Loucy (cell line): ENCODE data around the gene TBX18.

Experiments used
- EZH2phosphoT487 ChIP-seq: fragments of 200-600 bp; IDR thresholded peaks from 2 replicates; pipeline ENCODE4 v1.6.1; 2018; ENCODE audit warnings: antibody characterized with exemption, mild to moderate bottlenecking, moderate library complexity, borderline replicate concordance
- TF ChIP-seq, protein P1 (sequence below): fragments of 200-600 bp; sonication (generic); conservative IDR thresholded peaks from 2 replicates; pipeline ENCODE4 v1.5.1; 2014; ENCODE audit warnings: mild to moderate bottlenecking, antibody characterized with exemption, low read length

DNA sequence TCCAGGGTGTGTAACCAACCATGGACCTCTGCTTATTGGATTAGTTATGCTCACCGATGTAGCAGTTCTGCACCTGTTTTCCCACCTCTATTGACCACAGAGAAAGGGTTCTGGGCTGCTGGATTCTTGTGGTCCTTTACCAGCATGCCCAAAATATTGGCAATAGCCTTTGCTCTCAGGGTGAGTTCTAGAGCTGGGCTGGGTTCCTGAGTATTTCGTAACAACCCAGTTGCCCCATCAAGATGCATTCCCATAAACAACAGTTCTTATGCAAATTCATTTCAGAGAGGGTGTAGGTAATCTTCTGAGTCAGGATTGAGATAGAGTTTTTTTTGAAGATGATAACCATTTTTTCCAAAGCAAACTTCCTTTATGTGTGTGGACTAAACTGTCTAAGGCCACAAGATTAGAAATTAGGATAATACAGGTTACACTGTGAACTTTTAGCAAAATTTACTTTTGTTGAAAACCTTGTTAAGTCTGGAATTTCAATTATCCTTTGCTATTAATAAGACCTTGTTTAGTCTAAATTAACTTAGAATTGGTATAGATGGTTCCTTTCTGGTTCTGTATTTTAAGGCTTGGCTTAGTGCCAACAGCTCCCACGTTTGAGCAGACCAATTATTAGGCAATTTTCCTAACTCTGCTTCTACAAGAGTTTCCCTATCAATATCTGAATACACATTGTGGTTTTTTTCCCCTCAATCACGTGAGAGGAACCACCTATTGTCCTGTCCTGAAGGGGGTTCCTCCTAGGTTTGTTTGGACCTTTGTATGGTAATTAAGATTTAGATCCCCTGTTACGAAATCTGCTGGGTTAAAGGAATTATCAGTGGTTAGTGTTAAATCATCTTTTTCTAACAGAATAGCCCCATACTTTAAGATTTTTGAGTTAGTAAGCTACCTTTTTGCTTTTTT is 46.1 kb downstream of the TBX18 start:
- TF ChIP-seq, protein P1, sequence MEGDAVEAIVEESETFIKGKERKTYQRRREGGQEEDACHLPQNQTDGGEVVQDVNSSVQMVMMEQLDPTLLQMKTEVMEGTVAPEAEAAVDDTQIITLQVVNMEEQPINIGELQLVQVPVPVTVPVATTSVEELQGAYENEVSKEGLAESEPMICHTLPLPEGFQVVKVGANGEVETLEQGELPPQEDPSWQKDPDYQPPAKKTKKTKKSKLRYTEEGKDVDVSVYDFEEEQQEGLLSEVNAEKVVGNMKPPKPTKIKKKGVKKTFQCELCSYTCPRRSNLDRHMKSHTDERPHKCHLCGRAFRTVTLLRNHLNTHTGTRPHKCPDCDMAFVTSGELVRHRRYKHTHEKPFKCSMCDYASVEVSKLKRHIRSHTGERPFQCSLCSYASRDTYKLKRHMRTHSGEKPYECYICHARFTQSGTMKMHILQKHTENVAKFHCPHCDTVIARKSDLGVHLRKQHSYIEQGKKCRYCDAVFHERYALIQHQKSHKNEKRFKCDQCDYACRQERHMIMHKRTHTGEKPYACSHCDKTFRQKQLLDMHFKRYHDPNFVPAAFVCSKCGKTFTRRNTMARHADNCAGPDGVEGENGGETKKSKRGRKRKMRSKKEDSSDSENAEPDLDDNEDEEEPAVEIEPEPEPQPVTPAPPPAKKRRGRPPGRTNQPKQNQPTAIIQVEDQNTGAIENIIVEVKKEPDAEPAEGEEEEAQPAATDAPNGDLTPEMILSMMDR, result no peak
- no peak for TF ChIP-seq EZH2phosphoT487
